ENCODE data around the gene AR. TPM values are rescaled to one million over a fixed set of nuclear protein-coding genes. Genes with fewer than 3 reads are reported as not detected.

The AR gene
- total and polyA plus RNA-seq, 10 of the 15 experiments (the other 5 are each of a cell fraction or from before 2014, with no cell fraction given): 0.07 to 0.09 (median 0.08) TPM; not detected in 7

- ChIA-PET RAD21 (ENCODE audit: unreplicated experiment) (no interaction called here), SMC1A (ENCODE audit: uncharacterized antibody, unreplicated experiment) (no interaction called here), POLR2A (interaction anchor here (0.7 kb wide), 1 partner anchor 1640 kb away, joined by 3 read pairs; no protein-coding TSS in a partner anchor), CTCF (no interaction called here)
- no TSS peak for BruUV-seq (replicated peaks)
- no peaks in the 10 kb centered on the region for H3K9me3 ChIP-seq (replicated peaks; ENCODE audit: control insufficient read depth, insufficient read depth, low read length)
- H3K79me2 ChIP-seq (ENCODE audit: control insufficient read depth, insufficient read depth, low read length): no peaks in the 10 kb centered on the region
- FAIRE-seq (no peak), DNase-seq (ENCODE audit: low read depth, low spot score) (no peak), ATAC-seq (no peak)
- no peaks in the 10 kb centered on the region for H3K27me3 ChIP-seq (replicated peaks in 1 of 2; ENCODE audit: control insufficient read depth in 2 of 2, insufficient read depth in 2 of 2, low read length in 1 of 2)
- H4K20me1 ChIP-seq (ENCODE audit: control insufficient read depth, insufficient read depth): no peaks in the 10 kb centered on the region
- intact Hi-C loops (cut with micrococcal nuclease; ENCODE audit: unreplicated experiment) (no loop called here), in situ Hi-C loops (cut with MboI) (no loop called here)
- no peak overlapping the region for H3K4me2 ChIP-seq (ENCODE audit: control insufficient read depth, insufficient read depth)
- H2AFZ ChIP-seq (ENCODE audit: control insufficient read depth, low read depth, low read length): no peak overlapping the region
- no peak overlapping the region for H3K9ac ChIP-seq (ENCODE audit: control insufficient read depth, insufficient read depth, low read length)
- no peak overlapping the region for H3K4me3 ChIP-seq
- H3K27ac ChIP-seq (ENCODE audit: control insufficient read depth, insufficient read depth): no peak overlapping the region
- H3K36me3 ChIP-seq (ENCODE audit: control insufficient read depth in 2 of 2, insufficient read depth in 2 of 2, low read length in 1 of 2): no peaks in the 10 kb centered on the region
- 0% methylated on average over 1 of the region's 1 CpG for WGBS (ENCODE audit: insufficient coverage, insufficient replicate concordance, low lambda C conversion rate, missing lambda C conversion rate)
- H3K4me1 ChIP-seq (ENCODE audit: control insufficient read depth, insufficient read depth, low read length): no peaks in the 10 kb centered on the region
- no peak for TF ChIP-seq SMAD1 (IDR thresholded peaks at IDR 0.05; ENCODE audit: low read depth, partially characterized antibody)
- no peak for TF ChIP-seq CREB1 (IDR thresholded peaks at IDR 0.05; ENCODE audit: low read depth)
- no peak for TF ChIP-seq E2F4 (IDR thresholded peaks at IDR 0.05; ENCODE audit: low read depth, low read length)
- TF ChIP-seq EED (IDR thresholded peaks at IDR 0.05; ENCODE audit: low read depth): no peak
- TF ChIP-seq CREM (IDR thresholded peaks at IDR 0.05; ENCODE audit: low read depth): no peak
- TF ChIP-seq RELB (IDR thresholded peaks at IDR 0.05; ENCODE audit: low read depth): no peak
- TF ChIP-seq BHLHE40 (IDR thresholded peaks at IDR 0.05; ENCODE audit: borderline replicate concordance in 1 of 2, low read depth in 2 of 2, low read length in 1 of 2): no peak
- TF ChIP-seq ZBTB40 (IDR thresholded peaks at IDR 0.05; ENCODE audit: borderline replicate concordance): no peak
- no peak for TF ChIP-seq SIN3A (IDR thresholded peaks at IDR 0.05; ENCODE audit: low read depth, low read length)
- TF ChIP-seq PRDM15 (CRISPR knock-in tag; IDR thresholded peaks at IDR 0.05): no peak
- TF ChIP-seq PAX8 (IDR thresholded peaks at IDR 0.05): no peak
- TF ChIP-seq NR2C1 (IDR thresholded peaks at IDR 0.05): no peak
- TF ChIP-seq SREBF1 (IDR thresholded peaks at IDR 0.05; ENCODE audit: low read length): no peak
- TF ChIP-seq USF2 (IDR thresholded peaks at IDR 0.05; ENCODE audit: borderline replicate concordance, low read depth, low read length): no peak
Observed at GRCh38 chrX:67721321-67721720, 177.5 kb downstream of the AR start.

Measured in GM12878 (cell line).